Neuronal stem cell (in vitro differentiated cells): ENCODE measurements around the gene EEF1G. TPM values are rescaled to one million over a fixed set of nuclear protein-coding genes. Genes with fewer than 3 reads are reported as not detected.

ENCODE experiments used
- DNase-seq: peaks from one replicate; pipeline ENCODE4 v3.0.0-alpha.2; 2013; ENCODE audit warnings: low spot score
- H2AFZ ChIP-seq: one replicate; pipeline ENCODE4 v1.6.1; 2013; ENCODE audit warnings: mild to moderate bottlenecking, low read length, inconsistent platforms
- H2AK5ac ChIP-seq: 2 replicates; pipeline ENCODE4 v1.6.1; 2013; ENCODE audit warnings: low read depth, mild to moderate bottlenecking, inconsistent platforms, low read length, moderate library complexity, mixed read lengths
- H2BK120ac ChIP-seq: 2 replicates; pipeline ENCODE4 v1.6.1; 2013; ENCODE audit warnings: low read depth, mild to moderate bottlenecking, inconsistent platforms, low read length, moderate library complexity, mixed read lengths
- H2BK12ac ChIP-seq: one replicate; pipeline ENCODE4 v1.6.1; 2013; ENCODE audit warnings: low read length, inconsistent platforms
- H2BK15ac ChIP-seq: 2 replicates; pipeline ENCODE4 v1.6.1; 2013; ENCODE audit warnings: mild to moderate bottlenecking, low read length, inconsistent platforms, mixed read lengths
- H2BK5ac ChIP-seq: one replicate; pipeline ENCODE4 v1.6.1; 2013; ENCODE audit warnings: inconsistent platforms, mild to moderate bottlenecking, low read length, moderate library complexity
- H3K14ac ChIP-seq: one replicate; pipeline ENCODE4 v1.6.1; 2013; ENCODE audit warnings: low read length, inconsistent platforms
- H3K18ac ChIP-seq: 2 replicates; pipeline ENCODE4 v1.6.1; 2013; ENCODE audit warnings: low read length, inconsistent platforms
- H3K23ac ChIP-seq: 2 replicates; pipeline ENCODE4 v1.6.1; 2013; ENCODE audit warnings: low read depth, mild to moderate bottlenecking, mixed read lengths, low read length, inconsistent platforms; ENCODE audit not compliant: poor library complexity
- H3K27ac ChIP-seq: replicated peaks from 3 replicates; pipeline ENCODE4 v1.5.1; 2013; ENCODE audit warnings: low read length, inconsistent platforms
- H3K27me3 ChIP-seq, 3 experiments: 2 replicates each; pipeline ENCODE4 v1.6.1; 2013; ENCODE audit warnings: low read length in 3 of 3, mild to moderate bottlenecking in 2 of 3, inconsistent platforms in 1 of 3, low read depth in 1 of 3, mixed read lengths in 1 of 3, moderate library complexity in 1 of 3; ENCODE audit not compliant: control insufficient read depth in 3 of 3, insufficient read depth in 3 of 3
- H3K36me3 ChIP-seq, 2 donors: replicated peaks in 1 of 2; 2 replicates each; pipeline ENCODE4 v1.6.1; 2013; ENCODE audit warnings: low read length in 2 of 2; ENCODE audit not compliant: control insufficient read depth in 2 of 2, insufficient read depth in 2 of 2
- H3K4ac ChIP-seq: 2 replicates; pipeline ENCODE4 v1.6.1; 2013; ENCODE audit warnings: inconsistent platforms, mild to moderate bottlenecking, low read length, moderate library complexity
- H3K4me1 ChIP-seq, 2 donors: 1 replicate in 1 of 2; 2 replicates in 1 of 2; pipeline ENCODE4 v1.6.1; 2013; ENCODE audit warnings: low read length in 2 of 2, low read depth in 1 of 2; ENCODE audit not compliant: control insufficient read depth in 2 of 2, insufficient read depth in 1 of 2
- H3K4me2 ChIP-seq: one replicate; pipeline ENCODE4 v1.6.1; 2013; ENCODE audit warnings: mild to moderate bottlenecking, low read length, inconsistent platforms; ENCODE audit not compliant: insufficient read depth, poor library complexity, severe bottlenecking
- H3K4me3 ChIP-seq, 2 donors: 2 replicates each; pipeline ENCODE4 v1.5.1; 2013; ENCODE audit warnings: low read length in 2 of 2, mild to moderate bottlenecking in 2 of 2, inconsistent platforms in 1 of 2, moderate library complexity in 1 of 2
- H3K79me1 ChIP-seq: one replicate; pipeline ENCODE4 v1.6.1; 2013; ENCODE audit warnings: low read depth, mild to moderate bottlenecking, inconsistent platforms, low read length, moderate library complexity
- H3K9ac ChIP-seq: one replicate; pipeline ENCODE4 v1.6.1; 2013; ENCODE audit warnings: mild to moderate bottlenecking, low read depth, low read length, inconsistent platforms; ENCODE audit not compliant: poor library complexity
- H3K9me3 ChIP-seq, 2 donors: replicated peaks in 1 of 2; 2 replicates each; pipeline versions ENCODE3 to v1.6.1; 2013; ENCODE audit warnings: low read length in 2 of 2, mild to moderate bottlenecking in 2 of 2, inconsistent platforms in 1 of 2, low read depth in 1 of 2, mixed read lengths in 1 of 2, moderate library complexity in 1 of 2; ENCODE audit not compliant: control insufficient read depth in 2 of 2, insufficient read depth in 1 of 2
- H4K8ac ChIP-seq: one replicate; pipeline ENCODE4 v1.6.1; 2013; ENCODE audit warnings: low read depth, mild to moderate bottlenecking, inconsistent platforms, low read length, moderate library complexity
- H4K91ac ChIP-seq: one replicate; pipeline ENCODE4 v1.6.1; 2013; ENCODE audit warnings: low read length, low read depth, mild to moderate bottlenecking, inconsistent platforms; ENCODE audit not compliant: poor library complexity
- WGBS, 2 donors: extraction: QIAGEN DNeasy Blood & Tissue Kit; methylation state at CpG; one replicate each; pipeline ENCODE4 v1.1.7; 2013; ENCODE audit warnings: missing lambda C conversion rate in 2 of 2, mixed read lengths in 1 of 2; ENCODE audit not compliant: insufficient read length in 2 of 2, insufficient replicate concordance in 1 of 2; ENCODE audit errors: extremely low coverage in 2 of 2; 5-methylcytosine and 5-hydroxymethylcytosine counted together
- small RNA-seq: library from polyadenylated mRNA; stranded (forward); fragments of <200 nt; extraction: miRNeasy Mini kit (QIAGEN cat#:217004); gene quantifications from one replicate; pipeline ENCODE3, GENCODE V24; 2013; ENCODE audit not compliant: insufficient read depth

Gene EEF1G

GRCh38 chr11:62513626-62514025, 60.1 kb downstream of the EEF1G start:
- no peak for DNase-seq
- no peak overlapping the region for H3K27ac ChIP-seq
- H3K4me3 ChIP-seq = no peak overlapping the region
- no peak overlapping the region for H2BK120ac ChIP-seq
- no peak overlapping the region for H2AK5ac ChIP-seq
- no peak overlapping the region for H2BK15ac ChIP-seq
- no peak overlapping the region for H2BK5ac ChIP-seq
- no peak overlapping the region for H3K14ac ChIP-seq
- H4K91ac ChIP-seq = no peak overlapping the region
- WGBS, 2 donors = no CpG with 5 or more reads among the region's 10 CpGs
- H3K36me3 ChIP-seq = no peaks in the 10 kb centered on the region
- no peak overlapping the region for H3K4ac ChIP-seq
- peak overlapping the region; percentile 83 for H3K23ac ChIP-seq
- H3K27me3 ChIP-seq = no peaks in the 10 kb centered on the region
- no peaks in the 10 kb centered on the region for H3K79me1 ChIP-seq
- H3K4me1 ChIP-seq = peaks cover 3 to 5% of the 10 kb centered on the region in 2 donors
- H2BK12ac ChIP-seq = no peak overlapping the region
- no peak overlapping the region for H3K4me2 ChIP-seq
- H3K18ac ChIP-seq = no peak overlapping the region
- peak overlapping the region; percentile 57 for H3K9ac ChIP-seq
- H3K9me3 ChIP-seq = no peaks in the 10 kb centered on the region
- H2AFZ ChIP-seq = no peak overlapping the region
- H4K8ac ChIP-seq = no peak overlapping the region

- no peak overlapping the region for H2AK5ac ChIP-seq
- H2BK15ac ChIP-seq = no peak overlapping the region
- no peaks in the 10 kb centered on the region for H3K36me3 ChIP-seq
- H3K18ac ChIP-seq = no peak overlapping the region
- no peak overlapping the region for H3K27ac ChIP-seq
- H2BK120ac ChIP-seq = no peak overlapping the region
- H3K4me3 ChIP-seq = no peak overlapping the region
- no peak overlapping the region for H2AFZ ChIP-seq
- H3K4me2 ChIP-seq = no peak overlapping the region
- H2BK12ac ChIP-seq = no peak overlapping the region
- H3K9ac ChIP-seq = no peak overlapping the region
- H3K27me3 ChIP-seq = no peaks in the 10 kb centered on the region
- H3K79me1 ChIP-seq = no peaks in the 10 kb centered on the region
- peaks cover 7 to 10% of the 10 kb centered on the region in 2 donors for H3K4me1 ChIP-seq
- H3K14ac ChIP-seq = no peak overlapping the region
- no peak overlapping the region for H4K91ac ChIP-seq
- no peak overlapping the region for H4K8ac ChIP-seq
- WGBS, 2 donors = no CpG with 5 or more reads among the region's 8 CpGs
- H3K4ac ChIP-seq = no peak overlapping the region
- DNase-seq = no peak
- no peak overlapping the region for H3K23ac ChIP-seq
- no peaks in the 10 kb centered on the region for H3K9me3 ChIP-seq
- H2BK5ac ChIP-seq = no peak overlapping the region
Observed at GRCh38 chr11:62512961-62513360, 60.7 kb downstream of the EEF1G start.

Small RNAs within 50 kb of the gene (small RNA-seq; reads per million reads assigned to genes)
- gene AP001458.1 (not detected), gene EEF1G (not detected), gene MIR6747 (22.9 reads per million, percentile 82 among the genes with 10 or more reads in this experiment)
